Colonic mucosa (tissue), 4 donors: ENCODE data around the gene SATB1. TPM values are rescaled to one million over a fixed set of nuclear protein-coding genes. Genes with fewer than 3 reads are reported as not detected.

Experiments used
- DNase-seq: peaks from one replicate; pipeline ENCODE4 v3.0.0-alpha.2; 2020
- H3K27ac ChIP-seq: fragments of 200-600 bp; one replicate; pipeline ENCODE4 v1.8.0; 2021
- H3K27me3 ChIP-seq: fragments of 200-600 bp; one replicate; pipeline ENCODE4 v1.8.0; 2021
- H3K36me3 ChIP-seq: fragments of 200-600 bp; one replicate; pipeline ENCODE4 v1.8.0; 2021
- H3K4me1 ChIP-seq: fragments of 200-600 bp; one replicate; pipeline ENCODE4 v1.8.0; 2021; ENCODE audit warnings: mild to moderate bottlenecking
- H3K4me3 ChIP-seq: fragments of 200-600 bp; one replicate; pipeline ENCODE4 v1.8.0; 2021
- H3K9ac ChIP-seq, 2 donors: one replicate each; pipeline ENCODE4 v1.7.0; 2013; ENCODE audit warnings: control low read depth in 2 of 2, low read depth in 2 of 2, low read length in 2 of 2
- H3K9me3 ChIP-seq: fragments of 200-600 bp; one replicate; pipeline ENCODE4 v1.8.0; 2021
- CTCF ChIP-seq: fragments of 200-600 bp; IDR thresholded peaks from one replicate; pipeline ENCODE4 v1.8.0; 2022; ENCODE audit warnings: antibody characterized with exemption, mild to moderate bottlenecking
- intact Hi-C: fragments of 100-400 bp; cut with DNase I; formaldehyde crosslinking; loops from one replicate; pipeline ENCODE4 v1.14.1; 2022
- total RNA-seq, 2 donors: library from RNA; stranded (reverse); fragmentation: NEBNext Ultra II Directional in 1 of 2; extraction: Animal tissue kit (Norgen Biotek cat#: 25700) in 1 of 2; gene quantifications; one replicate each; pipeline ENCODE4 v1.2.1, GENCODE V29; 2021
- donor health status: healthy.
- donor health status: DM: no; HTN: no; CAD: no.
- donor health status: DM: no; HTN: no; CAD: no.

The SATB1 gene
- total RNA-seq, 2 donors from 2014 or later = 16.0 to 33.0 TPM

- intact Hi-C loops = no loop called here
- no peak overlapping the region for H3K27ac ChIP-seq
- TF ChIP-seq CTCF = no peak
- H3K4me3 ChIP-seq = no peak overlapping the region
- H3K27me3 ChIP-seq = no peaks in the 10 kb centered on the region
- no peaks in the 10 kb centered on the region for H3K36me3 ChIP-seq
- H3K4me1 ChIP-seq = no peaks in the 10 kb centered on the region
- no peak overlapping the region for H3K9ac ChIP-seq
- no peaks in the 10 kb centered on the region for H3K9me3 ChIP-seq
- no peak for DNase-seq
Measured at GRCh38 chr3:18447720-18448119, 22.6 kb upstream of the SATB1 start.

- no peak for TF ChIP-seq CTCF
- Histone ChIP-seq H3K27me3 (no peaks in the 10 kb centered on the region), H3K4me1 (no peaks in the 10 kb centered on the region), H3K36me3 (no peaks in the 10 kb centered on the region), H3K4me3 (no peak overlapping the region), H3K27ac (no peak overlapping the region), H3K9ac (peak overlapping the region in 1 of 2 donors; percentile 52), H3K9me3 (no peaks in the 10 kb centered on the region)
- DNase-seq = peak; percentile 24
- intact Hi-C loops = no loop called here
Measured at GRCh38 chr3:18446149-18446825, 21.1 kb upstream of the SATB1 start.

GRCh38 chr3:18445401-18446148, 20.4 kb upstream of the SATB1 start:
- no peaks in the 10 kb centered on the region for H3K36me3 ChIP-seq
- no peaks in the 10 kb centered on the region for H3K4me1 ChIP-seq
- no peak overlapping the region for H3K27ac ChIP-seq
- H3K27me3 ChIP-seq = no peaks in the 10 kb centered on the region
- H3K9me3 ChIP-seq = no peaks in the 10 kb centered on the region
- TF ChIP-seq CTCF = no peak
- peak; percentile 41 for DNase-seq
- intact Hi-C loops = no loop called here
- H3K9ac ChIP-seq = peak overlapping the region; percentile 52 to 66
- peak overlapping the region; percentile 50 for H3K4me3 ChIP-seq

- TF ChIP-seq CTCF = no peak
- peak; percentile 67 for DNase-seq
- H3K36me3 ChIP-seq = no peaks in the 10 kb centered on the region
- H3K27me3 ChIP-seq = no peaks in the 10 kb centered on the region
- no peaks in the 10 kb centered on the region for H3K9me3 ChIP-seq
- peak overlapping the region; percentile 68 to 88 for H3K9ac ChIP-seq
- peak overlapping the region; percentile 56 for H3K27ac ChIP-seq
- H3K4me3 ChIP-seq = peak overlapping the region; percentile 61
- H3K4me1 ChIP-seq = no peaks in the 10 kb centered on the region
- intact Hi-C loops = no loop called here
Measured at GRCh38 chr3:18444595-18445400, 19.7 kb upstream of the SATB1 start.
